H1 (cell line): ENCODE results near the gene RPUSD1. TPM values are rescaled to one million over a fixed set of nuclear protein-coding genes. Genes with fewer than 3 reads are reported as not detected.

Experiments
- CTCF ChIA-PET: fragments of 300-600 bp; sonication (Branson Sonifier 250); formaldehyde crosslinking; loops from one replicate; lab custom pipeline; 2021; ENCODE audit not compliant: partially characterized antibody; lab: Charles Lee
- POLR2A ChIA-PET: fragments of 300-600 bp; sonication (Branson Sonifier 250); formaldehyde crosslinking; loops from one replicate; lab custom pipeline; 2021; ENCODE audit warnings: inconsistent platforms; ENCODE audit not compliant: partially characterized antibody; lab: Charles Lee
- DNase-seq, 2 experiments: peaks; one replicate each; pipeline versions ENCODE4 v3.0.0 to v3.0.0-alpha.2; 2010 to 2022; ENCODE audit warnings: low spot score in 2 of 2, low read depth in 1 of 2, mixed read lengths in 1 of 2
- FAIRE-seq: peaks from 2 replicates; lab custom pipeline; 2011; peaks lifted over from hg19 to GRCh38; lab: Jason Lieb, UNC
- H2AFZ ChIP-seq: 2 replicates; pipeline ENCODE4 v1.8.1; 2012; ENCODE audit warnings: low read length, inconsistent platforms
- H2AK5ac ChIP-seq: 2 replicates; pipeline ENCODE4 v1.6.1; 2013; ENCODE audit warnings: low read depth, low read length
- H2BK120ac ChIP-seq: replicated peaks from 2 replicates; pipeline ENCODE3; 2013; ENCODE audit warnings: low read depth, low read length, inconsistent platforms
- H2BK12ac ChIP-seq: 2 replicates; pipeline ENCODE4 v1.6.1; 2013; ENCODE audit warnings: low read depth, low read length
- H2BK15ac ChIP-seq: 2 replicates; pipeline ENCODE4 v1.6.1; 2013; ENCODE audit warnings: low read length
- H2BK20ac ChIP-seq: 2 replicates; pipeline ENCODE4 v1.6.1; 2013; ENCODE audit warnings: low read length
- H2BK5ac ChIP-seq: 2 replicates; pipeline ENCODE4 v1.6.1; 2013; ENCODE audit warnings: low read depth, low read length
- H3K14ac ChIP-seq: 2 replicates; pipeline ENCODE4 v1.6.1; 2013; ENCODE audit warnings: inconsistent platforms; ENCODE audit not compliant: insufficient read length
- H3K18ac ChIP-seq: 2 replicates; pipeline ENCODE4 v1.6.1; 2013; ENCODE audit warnings: low read length; ENCODE audit errors: extremely low read depth
- H3K23ac ChIP-seq: 2 replicates; pipeline ENCODE4 v1.6.1; 2013; ENCODE audit warnings: inconsistent platforms; ENCODE audit not compliant: insufficient read length
- H3K23me2 ChIP-seq: 2 replicates; pipeline ENCODE4 v1.6.1; 2013; ENCODE audit warnings: low read depth, low read length
- H3K27ac ChIP-seq: 2 replicates; pipeline ENCODE4 v1.6.1; 2011; ENCODE audit warnings: low read depth, low read length, inconsistent platforms
- H3K27me3 ChIP-seq, 4 experiments: replicated peaks in 1 of 4; 1 replicate in 1 of 4; 2 replicates in 3 of 4; pipeline versions ENCODE4 v1.6.1 to v1.8.1; 2011 to 2013; ENCODE audit warnings: low read length in 3 of 4, mild to moderate bottlenecking in 3 of 4, inconsistent platforms in 2 of 4, mixed read lengths in 2 of 4, moderate library complexity in 1 of 4; ENCODE audit not compliant: control insufficient read depth in 3 of 4, insufficient read depth in 3 of 4; ENCODE audit errors: extremely low read depth in 1 of 4
- H3K36me3 ChIP-seq, 4 experiments: 2 replicates each; pipeline versions ENCODE4 v1.6.1 to v1.8.1; 2011 to 2013; ENCODE audit warnings: mild to moderate bottlenecking in 4 of 4, low read length in 3 of 4, moderate library complexity in 2 of 4, control low read depth in 1 of 4, inconsistent platforms in 1 of 4; ENCODE audit not compliant: insufficient read depth in 4 of 4, control insufficient read depth in 2 of 4
- H3K4ac ChIP-seq: replicated peaks from 2 replicates; pipeline ENCODE3; 2013; ENCODE audit warnings: low read length, low read depth, mixed read lengths, inconsistent platforms; ENCODE audit not compliant: insufficient read length
- H3K4me1 ChIP-seq, 4 experiments: replicated peaks in 1 of 4; 1 replicate in 1 of 4; 2 replicates in 3 of 4; pipeline versions ENCODE4 v1.6.1 to v1.8.1; 2011 to 2013; ENCODE audit warnings: low read length in 3 of 4, inconsistent platforms in 2 of 4, mixed read lengths in 1 of 4; ENCODE audit not compliant: insufficient read depth in 4 of 4, control insufficient read depth in 3 of 4
- H3K4me2 ChIP-seq, 2 experiments: 2 replicates each; pipeline versions ENCODE4 v1.6.1 to v1.8.1; 2011 to 2013; ENCODE audit warnings: low read depth in 2 of 2, low read length in 2 of 2, control low read depth in 1 of 2, inconsistent platforms in 1 of 2, mild to moderate bottlenecking in 1 of 2; ENCODE audit not compliant: insufficient read depth in 1 of 2
- H3K4me3 ChIP-seq, 4 experiments: fragments of 200-600, 300-600 bp in 1 of 4; sonication (generic), shearing (Covaris generic), sonication (Bioruptor Twin) in 1 of 4; 2 replicates each; pipeline versions ENCODE4 v1.5.1 to v1.8.1; 2011 to 2016; ENCODE audit warnings: low read length in 4 of 4, low read depth in 3 of 4, control low read depth in 2 of 4, inconsistent platforms in 2 of 4, mild to moderate bottlenecking in 2 of 4, mixed read lengths in 1 of 4, moderate library complexity in 1 of 4; ENCODE audit not compliant: insufficient read depth in 2 of 4; ENCODE audit errors: extremely low read depth in 1 of 4
- H3K56ac ChIP-seq: replicated peaks from 2 replicates; pipeline ENCODE3; 2013; ENCODE audit warnings: low read depth, mild to moderate bottlenecking, mixed read lengths, low read length, inconsistent platforms; ENCODE audit not compliant: insufficient read length
- H3K79me1 ChIP-seq: 2 replicates; pipeline ENCODE4 v1.6.1; 2013; ENCODE audit warnings: low read depth, low read length, control low read depth
- H3K79me2 ChIP-seq, 2 experiments: 2 replicates each; pipeline versions ENCODE4 v1.6.1 to v1.8.1; 2012 to 2013; ENCODE audit warnings: low read length in 2 of 2, mild to moderate bottlenecking in 2 of 2, inconsistent platforms in 1 of 2; ENCODE audit not compliant: insufficient read depth in 2 of 2, control insufficient read depth in 1 of 2
- H3K9ac ChIP-seq, 4 experiments: replicated peaks in 1 of 4; 1 replicate in 1 of 4; 2 replicates in 3 of 4; pipeline versions ENCODE4 v1.6.1 to v1.8.1; 2011 to 2013; ENCODE audit warnings: low read depth in 3 of 4, low read length in 3 of 4, control low read depth in 2 of 4, mild to moderate bottlenecking in 2 of 4, moderate library complexity in 2 of 4, inconsistent platforms in 1 of 4; ENCODE audit errors: extremely low read depth in 1 of 4
- H3K9me3 ChIP-seq, 2 experiments: 2 replicates each; pipeline versions ENCODE4 v1.6.1 to v1.8.1; 2012 to 2013; ENCODE audit warnings: mild to moderate bottlenecking in 2 of 2, moderate library complexity in 2 of 2, control low read depth in 1 of 2, inconsistent platforms in 1 of 2, low read depth in 1 of 2, low read length in 1 of 2, mixed read lengths in 1 of 2; ENCODE audit not compliant: insufficient read depth in 2 of 2
- H4K20me1 ChIP-seq, 2 experiments: replicated peaks in 1 of 2; 2 replicates each; pipeline versions ENCODE3 to v1.8.1; 2011 to 2013; ENCODE audit warnings: inconsistent platforms in 2 of 2, low read length in 2 of 2, mild to moderate bottlenecking in 1 of 2; ENCODE audit not compliant: insufficient read depth in 2 of 2, control insufficient read depth in 1 of 2
- H4K5ac ChIP-seq: 2 replicates; pipeline ENCODE4 v1.6.1; 2013; ENCODE audit warnings: low read length, low read depth, mixed read lengths, inconsistent platforms; ENCODE audit not compliant: insufficient read length
- H4K8ac ChIP-seq: 2 replicates; pipeline ENCODE4 v1.8.0; 2013; ENCODE audit warnings: mild to moderate bottlenecking, moderate library complexity, low read length, inconsistent platforms; ENCODE audit not compliant: insufficient read depth; ENCODE audit errors: extremely low read depth
- H4K91ac ChIP-seq: replicated peaks from 2 replicates; pipeline ENCODE3; 2013; ENCODE audit warnings: low read length, mixed read lengths, inconsistent platforms; ENCODE audit not compliant: insufficient read length
- CEBPB ChIP-seq: IDR thresholded peaks from 2 replicates; pipeline ENCODE4 v1.6.1; 2012; ENCODE audit warnings: low read depth, low read length
- CHD1 ChIP-seq: IDR thresholded peaks from 2 replicates; pipeline ENCODE4 v1.6.1; 2012; ENCODE audit warnings: low read depth, low read length, improper control_type of control experiment
- GABPA ChIP-seq: IDR thresholded peaks from 2 replicates; pipeline ENCODE4 v1.6.1; 2011; ENCODE audit warnings: mild to moderate bottlenecking, low read length, moderate library complexity, borderline replicate concordance; ENCODE audit not compliant: insufficient read depth
- HDAC6 ChIP-seq: IDR thresholded peaks from one replicate; pipeline ENCODE4 v1.7.1; 2012; ENCODE audit warnings: low read depth, mild to moderate bottlenecking, inconsistent platforms, low read length, moderate library complexity
- NANOG ChIP-seq: IDR thresholded peaks from 2 replicates; pipeline ENCODE4 v1.6.1; 2011; ENCODE audit warnings: low read length, low read depth, mild to moderate bottlenecking, inconsistent platforms; ENCODE audit not compliant: insufficient read depth, poor library complexity, severe bottlenecking
- RBBP5 ChIP-seq: IDR thresholded peaks from 2 replicates; pipeline ENCODE4 v1.7.1; 2012; ENCODE audit warnings: low read depth, mild to moderate bottlenecking, inconsistent platforms, low read length, moderate library complexity, borderline replicate concordance
- RFX5 ChIP-seq: IDR thresholded peaks from 2 replicates; pipeline ENCODE4 v1.6.1; 2011; ENCODE audit warnings: low read depth, low read length, improper control_type of control experiment, borderline replicate concordance
- SIRT6 ChIP-seq: IDR thresholded peaks from one replicate; pipeline ENCODE4 v1.7.1; 2012; ENCODE audit warnings: low read length, inconsistent platforms
- SP2 ChIP-seq: IDR thresholded peaks from 2 replicates; pipeline ENCODE4 v1.6.1; 2012; ENCODE audit warnings: mild to moderate bottlenecking, low read length, inconsistent platforms
- TCF12 ChIP-seq: IDR thresholded peaks from 2 replicates; pipeline ENCODE4 v1.6.1; 2011; ENCODE audit warnings: low read depth, mild to moderate bottlenecking, low read length
- WGBS, 2 experiments: shearing (Covaris generic) in 1 of 2; methylation state at CpG; one replicate each; pipeline versions ENCODE4 v1.1.6 to v1.1.7; 2013 to 2015; ENCODE audit warnings: low lambda C conversion rate in 2 of 2, mixed read lengths in 2 of 2, inconsistent platforms in 1 of 2, low coverage in 1 of 2, missing lambda C conversion rate in 1 of 2; ENCODE audit not compliant: insufficient replicate concordance in 2 of 2, insufficient coverage in 1 of 2, insufficient read length in 1 of 2; ENCODE audit errors: extremely low coverage in 1 of 2, missing lambda C conversion rate in 1 of 2; 5-methylcytosine and 5-hydroxymethylcytosine counted together
- polyA plus RNA-seq, 7 experiments: library from polyadenylated mRNA; depleted of rRNA in 3 of 7; stranded (reverse) in 5 of 7; unstranded in 2 of 7; fragments of >200 nt in 5 of 7; fragments of 200-250 nt in 2 of 7; gene quantifications; 1 replicate in 5 of 7; 2 replicates in 1 of 7; 4 replicates in 1 of 7; pipeline versions ENCODE4 v1.2.1 to v1.2.3, GENCODE V29; 2011 to 2013; ENCODE audit warnings: missing spikeins in 2 of 7, mixed read lengths in 2 of 7
- total RNA-seq: library from RNA; stranded (reverse); fragmentation: NEBNext Ultra II Directional; extraction: Animal tissue kit (Norgen Biotek cat#: 25700); gene quantifications from 2 replicates; pipeline ENCODE4 v1.2.1, GENCODE V29; 2021

RPUSD1 gene
- total and polyA plus RNA-seq, 2 of the 8 experiments (the other 6 are each of a cell fraction or from before 2014, with no cell fraction given), result 32.2 to 61.8 TPM

DNA sequence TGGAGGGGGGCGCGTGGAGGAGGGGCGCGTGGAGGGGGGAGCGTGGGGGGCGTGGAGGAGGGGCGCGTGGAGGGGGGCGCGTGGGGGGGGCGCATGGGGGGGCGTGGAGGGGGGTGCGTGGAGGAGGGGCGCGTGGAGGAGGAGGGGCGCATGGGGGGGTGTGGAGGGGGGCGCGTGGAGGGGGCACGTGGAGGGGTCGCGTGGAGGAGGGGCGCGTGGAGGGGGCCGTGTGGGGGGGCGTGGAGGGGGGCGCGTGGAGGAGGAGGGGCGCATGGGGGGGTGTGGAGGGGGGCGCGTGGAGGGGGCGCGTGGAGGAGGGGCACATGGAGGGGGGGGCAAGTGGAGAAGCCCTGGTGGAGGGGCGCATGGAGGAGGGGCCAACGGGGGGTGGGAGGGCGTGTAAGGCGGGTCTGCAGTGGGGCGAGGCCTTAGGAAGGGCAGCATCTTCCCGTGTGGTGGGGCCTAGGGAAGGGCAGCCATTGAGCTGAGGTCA is 20.4 kb downstream of the RPUSD1 start:
- H2AK5ac ChIP-seq, result no peak overlapping the region
- no peaks in the 10 kb centered on the region for H3K79me2 ChIP-seq
- H2BK20ac ChIP-seq, result no peak overlapping the region
- TF ChIP-seq HDAC6, result no peak
- TF ChIP-seq RFX5, result no peak
- TF ChIP-seq SP2, result no peak
- no peak for TF ChIP-seq CEBPB
- TF ChIP-seq GABPA, result no peak
- no peak for TF ChIP-seq SIRT6
- no peak for TF ChIP-seq TCF12
- no peak for TF ChIP-seq NANOG
- TF ChIP-seq RBBP5, result no peak
- no peak for TF ChIP-seq CHD1
- TF ChIP-seq, all 59 proteins: peak for 0
- no peak overlapping the region for H3K9ac ChIP-seq
- H3K14ac ChIP-seq, result no peak overlapping the region
- no peak overlapping the region for H3K4ac ChIP-seq
- H3K23me2 ChIP-seq, result no peaks in the 10 kb centered on the region; the same call in 1 of the 2 replicates
- no peak for FAIRE-seq
- no peak overlapping the region for H2AFZ ChIP-seq
- DNase-seq, result no peak
- no peak overlapping the region for H3K18ac ChIP-seq
- no peak overlapping the region for H4K8ac ChIP-seq
- ChIA-PET POLR2A (interaction anchor here (1.8 kb wide), 1 partner anchor 52 kb away, joined by 3 read pairs; no protein-coding TSS in a partner anchor), CTCF (interaction anchor here (0.6 to 1.6 kb wide), 3 partner anchors 18 to 273 kb away, joined by 3 to 7 read pairs (median 4); no protein-coding TSS in a partner anchor)
- H4K5ac ChIP-seq, result no peak overlapping the region
- H3K4me1 ChIP-seq, result peaks cover 0 to 9% (median 6%) of the 10 kb centered on the region in 4 experiments; a peak in 5 of 7 replicates
- no peaks in the 10 kb centered on the region for H3K9me3 ChIP-seq
- no peaks in the 10 kb centered on the region for H3K36me3 ChIP-seq
- no peak overlapping the region for H4K91ac ChIP-seq
- H2BK120ac ChIP-seq, result no peak overlapping the region
- H3K4me2 ChIP-seq, result no peak overlapping the region
- no peak overlapping the region for H3K23ac ChIP-seq
- H3K27me3 ChIP-seq, result no peaks in the 10 kb centered on the region
- H3K56ac ChIP-seq, result no peak overlapping the region
- no CpG with 5 or more reads among the region's 38 CpGs for WGBS, 2 experiments
- H3K27ac ChIP-seq, result no peak overlapping the region
- H2BK5ac ChIP-seq, result no peak overlapping the region
- no peaks in the 10 kb centered on the region for H3K79me1 ChIP-seq
- no peak overlapping the region for H2BK15ac ChIP-seq
- no peaks in the 10 kb centered on the region for H4K20me1 ChIP-seq
- H2BK12ac ChIP-seq, result no peak overlapping the region
- no peak overlapping the region for H3K4me3 ChIP-seq
